H1 (cell line): ENCODE data around the gene PRKCA. TPM values are rescaled to one million over a fixed set of nuclear protein-coding genes. Genes with fewer than 3 reads are reported as not detected.

Source experiments
- CTCF ChIA-PET: fragments of 300-600 bp; sonication (Branson Sonifier 250); formaldehyde crosslinking; loops from one replicate; lab custom pipeline; 2021; ENCODE audit not compliant: partially characterized antibody; lab: Charles Lee
- POLR2A ChIA-PET: fragments of 300-600 bp; sonication (Branson Sonifier 250); formaldehyde crosslinking; loops from one replicate; lab custom pipeline; 2021; ENCODE audit warnings: inconsistent platforms; ENCODE audit not compliant: partially characterized antibody; lab: Charles Lee
- DNase-seq, 2 experiments: peaks; one replicate each; pipeline versions ENCODE4 v3.0.0 to v3.0.0-alpha.2; 2010 to 2022; ENCODE audit warnings: low spot score in 2 of 2, low read depth in 1 of 2, mixed read lengths in 1 of 2
- FAIRE-seq: peaks from 2 replicates; lab custom pipeline; 2011; peaks lifted over from hg19 to GRCh38; lab: Jason Lieb, UNC
- H2AFZ ChIP-seq: 2 replicates; pipeline ENCODE4 v1.8.1; 2012; ENCODE audit warnings: low read length, inconsistent platforms
- H2AK5ac ChIP-seq: 2 replicates; pipeline ENCODE4 v1.6.1; 2013; ENCODE audit warnings: low read depth, low read length
- H2BK120ac ChIP-seq: replicated peaks from 2 replicates; pipeline ENCODE3; 2013; ENCODE audit warnings: low read depth, low read length, inconsistent platforms
- H2BK12ac ChIP-seq: 2 replicates; pipeline ENCODE4 v1.6.1; 2013; ENCODE audit warnings: low read depth, low read length
- H2BK15ac ChIP-seq: 2 replicates; pipeline ENCODE4 v1.6.1; 2013; ENCODE audit warnings: low read length
- H2BK20ac ChIP-seq: 2 replicates; pipeline ENCODE4 v1.6.1; 2013; ENCODE audit warnings: low read length
- H2BK5ac ChIP-seq: 2 replicates; pipeline ENCODE4 v1.6.1; 2013; ENCODE audit warnings: low read depth, low read length
- H3K14ac ChIP-seq: 2 replicates; pipeline ENCODE4 v1.6.1; 2013; ENCODE audit warnings: inconsistent platforms; ENCODE audit not compliant: insufficient read length
- H3K18ac ChIP-seq: 2 replicates; pipeline ENCODE4 v1.6.1; 2013; ENCODE audit warnings: low read length; ENCODE audit errors: extremely low read depth
- H3K23ac ChIP-seq: 2 replicates; pipeline ENCODE4 v1.6.1; 2013; ENCODE audit warnings: inconsistent platforms; ENCODE audit not compliant: insufficient read length
- H3K23me2 ChIP-seq: 2 replicates; pipeline ENCODE4 v1.6.1; 2013; ENCODE audit warnings: low read depth, low read length
- H3K27ac ChIP-seq: 2 replicates; pipeline ENCODE4 v1.6.1; 2011; ENCODE audit warnings: low read depth, low read length, inconsistent platforms
- H3K27me3 ChIP-seq, 4 experiments: replicated peaks in 1 of 4; 1 replicate in 1 of 4; 2 replicates in 3 of 4; pipeline versions ENCODE4 v1.6.1 to v1.8.1; 2011 to 2013; ENCODE audit warnings: low read length in 3 of 4, mild to moderate bottlenecking in 3 of 4, inconsistent platforms in 2 of 4, mixed read lengths in 2 of 4, moderate library complexity in 1 of 4; ENCODE audit not compliant: control insufficient read depth in 3 of 4, insufficient read depth in 3 of 4; ENCODE audit errors: extremely low read depth in 1 of 4
- H3K36me3 ChIP-seq, 4 experiments: 2 replicates each; pipeline versions ENCODE4 v1.6.1 to v1.8.1; 2011 to 2013; ENCODE audit warnings: mild to moderate bottlenecking in 4 of 4, low read length in 3 of 4, moderate library complexity in 2 of 4, control low read depth in 1 of 4, inconsistent platforms in 1 of 4; ENCODE audit not compliant: insufficient read depth in 4 of 4, control insufficient read depth in 2 of 4
- H3K4ac ChIP-seq: replicated peaks from 2 replicates; pipeline ENCODE3; 2013; ENCODE audit warnings: low read length, low read depth, mixed read lengths, inconsistent platforms; ENCODE audit not compliant: insufficient read length
- H3K4me1 ChIP-seq, 4 experiments: replicated peaks in 1 of 4; 1 replicate in 1 of 4; 2 replicates in 3 of 4; pipeline versions ENCODE4 v1.6.1 to v1.8.1; 2011 to 2013; ENCODE audit warnings: low read length in 3 of 4, inconsistent platforms in 2 of 4, mixed read lengths in 1 of 4; ENCODE audit not compliant: insufficient read depth in 4 of 4, control insufficient read depth in 3 of 4
- H3K4me2 ChIP-seq, 2 experiments: 2 replicates each; pipeline versions ENCODE4 v1.6.1 to v1.8.1; 2011 to 2013; ENCODE audit warnings: low read depth in 2 of 2, low read length in 2 of 2, control low read depth in 1 of 2, inconsistent platforms in 1 of 2, mild to moderate bottlenecking in 1 of 2; ENCODE audit not compliant: insufficient read depth in 1 of 2
- H3K4me3 ChIP-seq, 4 experiments: fragments of 200-600, 300-600 bp in 1 of 4; sonication (generic), shearing (Covaris generic), sonication (Bioruptor Twin) in 1 of 4; 2 replicates each; pipeline versions ENCODE4 v1.5.1 to v1.8.1; 2011 to 2016; ENCODE audit warnings: low read length in 4 of 4, low read depth in 3 of 4, control low read depth in 2 of 4, inconsistent platforms in 2 of 4, mild to moderate bottlenecking in 2 of 4, mixed read lengths in 1 of 4, moderate library complexity in 1 of 4; ENCODE audit not compliant: insufficient read depth in 2 of 4; ENCODE audit errors: extremely low read depth in 1 of 4
- H3K56ac ChIP-seq: replicated peaks from 2 replicates; pipeline ENCODE3; 2013; ENCODE audit warnings: low read depth, mild to moderate bottlenecking, mixed read lengths, low read length, inconsistent platforms; ENCODE audit not compliant: insufficient read length
- H3K79me1 ChIP-seq: 2 replicates; pipeline ENCODE4 v1.6.1; 2013; ENCODE audit warnings: low read depth, low read length, control low read depth
- H3K79me2 ChIP-seq, 2 experiments: 2 replicates each; pipeline versions ENCODE4 v1.6.1 to v1.8.1; 2012 to 2013; ENCODE audit warnings: low read length in 2 of 2, mild to moderate bottlenecking in 2 of 2, inconsistent platforms in 1 of 2; ENCODE audit not compliant: insufficient read depth in 2 of 2, control insufficient read depth in 1 of 2
- H3K9ac ChIP-seq, 4 experiments: replicated peaks in 1 of 4; 1 replicate in 1 of 4; 2 replicates in 3 of 4; pipeline versions ENCODE4 v1.6.1 to v1.8.1; 2011 to 2013; ENCODE audit warnings: low read depth in 3 of 4, low read length in 3 of 4, control low read depth in 2 of 4, mild to moderate bottlenecking in 2 of 4, moderate library complexity in 2 of 4, inconsistent platforms in 1 of 4; ENCODE audit errors: extremely low read depth in 1 of 4
- H3K9me3 ChIP-seq, 2 experiments: 2 replicates each; pipeline versions ENCODE4 v1.6.1 to v1.8.1; 2012 to 2013; ENCODE audit warnings: mild to moderate bottlenecking in 2 of 2, moderate library complexity in 2 of 2, control low read depth in 1 of 2, inconsistent platforms in 1 of 2, low read depth in 1 of 2, low read length in 1 of 2, mixed read lengths in 1 of 2; ENCODE audit not compliant: insufficient read depth in 2 of 2
- H4K20me1 ChIP-seq, 2 experiments: replicated peaks in 1 of 2; 2 replicates each; pipeline versions ENCODE3 to v1.8.1; 2011 to 2013; ENCODE audit warnings: inconsistent platforms in 2 of 2, low read length in 2 of 2, mild to moderate bottlenecking in 1 of 2; ENCODE audit not compliant: insufficient read depth in 2 of 2, control insufficient read depth in 1 of 2
- H4K5ac ChIP-seq: 2 replicates; pipeline ENCODE4 v1.6.1; 2013; ENCODE audit warnings: low read length, low read depth, mixed read lengths, inconsistent platforms; ENCODE audit not compliant: insufficient read length
- H4K8ac ChIP-seq: 2 replicates; pipeline ENCODE4 v1.8.0; 2013; ENCODE audit warnings: mild to moderate bottlenecking, moderate library complexity, low read length, inconsistent platforms; ENCODE audit not compliant: insufficient read depth; ENCODE audit errors: extremely low read depth
- H4K91ac ChIP-seq: replicated peaks from 2 replicates; pipeline ENCODE3; 2013; ENCODE audit warnings: low read length, mixed read lengths, inconsistent platforms; ENCODE audit not compliant: insufficient read length
- CTBP2 ChIP-seq: IDR thresholded peaks from 2 replicates; pipeline ENCODE4 v1.7.0; 2011; ENCODE audit warnings: borderline replicate concordance, mild to moderate bottlenecking, moderate library complexity, mixed read lengths, low read length; ENCODE audit not compliant: insufficient read depth, insufficient read length
- EP300 ChIP-seq, 2 experiments: IDR thresholded peaks; 1 replicate in 1 of 2; 2 replicates in 1 of 2; pipeline ENCODE4 v1.6.1; 2011 to 2012; ENCODE audit warnings: low read depth in 2 of 2, low read length in 2 of 2, mild to moderate bottlenecking in 2 of 2, borderline replicate concordance in 1 of 2, inconsistent platforms in 1 of 2, moderate library complexity in 1 of 2
- JUN ChIP-seq: IDR thresholded peaks from 2 replicates; pipeline ENCODE4 v1.6.1; 2011; ENCODE audit warnings: low read depth, mild to moderate bottlenecking, improper control_type of control experiment, low read length
- POU5F1 ChIP-seq: IDR thresholded peaks from 2 replicates; pipeline ENCODE4 v1.6.1; 2011; ENCODE audit warnings: low read depth, mild to moderate bottlenecking, low read length, moderate library complexity
- RFX5 ChIP-seq: IDR thresholded peaks from 2 replicates; pipeline ENCODE4 v1.6.1; 2011; ENCODE audit warnings: low read depth, low read length, improper control_type of control experiment, borderline replicate concordance
- SAP30 ChIP-seq: fragments of 300-600 bp; sonication (generic); IDR thresholded peaks from 2 replicates; pipeline ENCODE4 v1.7.1; 2012; ENCODE audit warnings: low read length, moderate library complexity, mild to moderate bottlenecking, inconsistent platforms; ENCODE audit not compliant: insufficient read depth, insufficient replicate concordance
- SP2 ChIP-seq: IDR thresholded peaks from 2 replicates; pipeline ENCODE4 v1.6.1; 2012; ENCODE audit warnings: mild to moderate bottlenecking, low read length, inconsistent platforms
- SP4 ChIP-seq: IDR thresholded peaks from 2 replicates; pipeline ENCODE4 v1.6.1; 2012; ENCODE audit warnings: low read length, inconsistent platforms
- ZNF274 ChIP-seq: IDR thresholded peaks from 2 replicates; pipeline ENCODE4 v1.7.0; 2012; ENCODE audit warnings: low read length, borderline replicate concordance; ENCODE audit errors: extremely low read depth
- WGBS, 2 experiments: shearing (Covaris generic) in 1 of 2; methylation state at CpG; one replicate each; pipeline versions ENCODE4 v1.1.6 to v1.1.7; 2013 to 2015; ENCODE audit warnings: low lambda C conversion rate in 2 of 2, mixed read lengths in 2 of 2, inconsistent platforms in 1 of 2, low coverage in 1 of 2, missing lambda C conversion rate in 1 of 2; ENCODE audit not compliant: insufficient replicate concordance in 2 of 2, insufficient coverage in 1 of 2, insufficient read length in 1 of 2; ENCODE audit errors: extremely low coverage in 1 of 2, missing lambda C conversion rate in 1 of 2; 5-methylcytosine and 5-hydroxymethylcytosine counted together
- polyA plus RNA-seq, 7 experiments: library from polyadenylated mRNA; depleted of rRNA in 3 of 7; stranded (reverse) in 5 of 7; unstranded in 2 of 7; fragments of >200 nt in 5 of 7; fragments of 200-250 nt in 2 of 7; gene quantifications; 1 replicate in 5 of 7; 2 replicates in 1 of 7; 4 replicates in 1 of 7; pipeline versions ENCODE4 v1.2.1 to v1.2.3, GENCODE V29; 2011 to 2013; ENCODE audit warnings: missing spikeins in 2 of 7, mixed read lengths in 2 of 7
- total RNA-seq: library from RNA; stranded (reverse); fragmentation: NEBNext Ultra II Directional; extraction: Animal tissue kit (Norgen Biotek cat#: 25700); gene quantifications from 2 replicates; pipeline ENCODE4 v1.2.1, GENCODE V29; 2021

The PRKCA gene
- total and polyA plus RNA-seq, 2 of the 8 experiments (the other 6 are each of a cell fraction or from before 2014, with no cell fraction given) = 5.8 to 17.8 TPM

- ChIA-PET POLR2A (interaction anchor here (1.0 kb wide), 1 partner anchor 17 kb away, joined by 4 read pairs; no protein-coding TSS in a partner anchor), CTCF (interaction anchor here (0.6 to 2.7 kb wide), 5 partner anchors 9 to 316 kb away, joined by 3 to 13 read pairs (median 4); no protein-coding TSS in a partner anchor)
- H2BK15ac ChIP-seq = peak overlapping the region; percentile 89; the same call in 1 of the 2 replicates
- H2BK20ac ChIP-seq = no peak overlapping the region
- no peaks in the 10 kb centered on the region for H3K27me3 ChIP-seq
- no peak overlapping the region for H2BK12ac ChIP-seq
- FAIRE-seq (no peak), DNase-seq (no peak)
- H2AFZ ChIP-seq = no peak overlapping the region
- no peaks in the 10 kb centered on the region for H3K79me2 ChIP-seq
- no peak overlapping the region for H2AK5ac ChIP-seq
- H2BK5ac ChIP-seq = no peak overlapping the region
- no peak overlapping the region for H4K5ac ChIP-seq
- H3K27ac ChIP-seq = no peak overlapping the region
- no peak overlapping the region for H2BK120ac ChIP-seq
- H4K91ac ChIP-seq = no peak overlapping the region
- H3K4ac ChIP-seq = no peak overlapping the region
- no peak overlapping the region for H4K8ac ChIP-seq
- no peak overlapping the region for H3K56ac ChIP-seq
- 95% methylated on average over 8 of the region's 8 CpGs; no CpG with 5 or more reads in 1 of the 2 experiments for WGBS, 2 experiments
- no peaks in the 10 kb centered on the region for H3K23me2 ChIP-seq
- no peak overlapping the region for H3K4me3 ChIP-seq
- H3K23ac ChIP-seq = no peak overlapping the region
- no peaks in the 10 kb centered on the region for H4K20me1 ChIP-seq
- H3K9ac ChIP-seq = no peak overlapping the region
- H3K4me1 ChIP-seq = peaks cover 0 to 14% (median 7%) of the 10 kb centered on the region in 4 experiments; a peak in 5 of 7 replicates
- H3K4me2 ChIP-seq = no peak overlapping the region
- no peaks in the 10 kb centered on the region for H3K79me1 ChIP-seq
- no peaks in the 10 kb centered on the region for H3K9me3 ChIP-seq
- no peak overlapping the region for H3K14ac ChIP-seq
- no peaks in the 10 kb centered on the region for H3K36me3 ChIP-seq
- H3K18ac ChIP-seq = no peak overlapping the region
- no peak for TF ChIP-seq CTBP2
- TF ChIP-seq EP300 (IDR thresholded peaks at IDR 0.05; ENCODE audit: borderline replicate concordance in 1 of 2, low read depth in 2 of 2, low read length in 2 of 2) = no peak
- no peak for TF ChIP-seq ZNF274
- no peak for TF ChIP-seq JUN
- TF ChIP-seq RFX5 = no peak
- no peak for TF ChIP-seq SAP30
- TF ChIP-seq SP2 = no peak
- TF ChIP-seq POU5F1 = no peak
- no peak for TF ChIP-seq SP4
Measured at GRCh38 chr17:66577041-66577440, 274.6 kb downstream of the PRKCA start.
